ENCODE measurements around the gene APPBP2. TPM values are rescaled to one million over a fixed set of nuclear protein-coding genes. Genes with fewer than 3 reads are reported as not detected.

Gene APPBP2
- total RNA-seq, 1 experiment from 2014 or later = 32.5 TPM

DNA sequence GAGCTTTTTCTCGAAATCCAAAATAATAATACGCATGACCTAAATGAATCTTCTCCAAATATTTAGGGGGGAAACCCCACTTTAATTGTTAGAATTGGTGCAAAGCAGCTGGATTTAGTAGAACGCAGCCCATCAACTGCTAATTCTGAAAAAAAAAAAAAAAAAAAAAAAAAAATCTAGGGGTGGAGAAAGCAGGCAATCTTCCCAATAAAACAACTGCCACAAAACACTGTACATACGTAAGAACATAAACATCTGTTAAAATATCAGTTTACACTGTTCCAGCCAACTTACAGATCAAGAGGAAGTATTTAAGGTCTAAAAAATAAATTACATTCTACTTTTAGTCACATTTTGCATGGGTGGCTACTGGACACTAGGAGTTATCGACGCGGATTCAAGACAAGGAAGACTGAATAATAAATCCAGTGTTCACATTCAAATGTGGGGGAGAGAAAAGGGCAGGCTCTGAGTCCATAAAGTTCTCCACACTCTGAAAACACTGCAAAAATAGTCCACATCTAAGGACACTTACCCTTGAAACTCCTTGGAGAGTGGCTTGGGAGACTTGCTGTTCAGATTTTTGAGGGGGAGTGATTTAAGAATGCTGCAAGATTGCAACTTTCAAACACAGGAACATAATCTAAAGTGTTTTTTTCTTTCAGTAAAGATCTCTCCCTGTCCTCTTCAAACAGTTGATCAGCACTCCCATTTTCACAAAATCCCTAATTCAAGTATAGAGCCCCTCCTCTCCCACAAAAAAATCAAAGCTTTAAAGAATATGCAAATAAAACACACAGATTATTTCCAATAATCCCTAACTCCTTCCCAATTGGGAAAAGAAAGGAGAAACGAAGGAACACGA is 1.3 kb downstream of the APPBP2 start:
- ChIA-PET CTCF (no interaction called here), POLR2A (ENCODE audit: unreplicated experiment) (interaction anchor here (0.7 kb wide), 1 partner anchor 96 kb away, joined by 3 read pairs; no protein-coding TSS in a partner anchor)
- H4K20me1 ChIP-seq (ENCODE audit: insufficient read depth) = peaks cover 27% of the 10 kb centered on the region
- peak overlapping the region; percentile 90 for H3K4me2 ChIP-seq
- H3K27ac ChIP-seq = peak overlapping the region; percentile 83
- H3K9me3 ChIP-seq (ENCODE audit: insufficient read depth, low read depth) = no peaks in the 10 kb centered on the region
- peaks cover 75% of the 10 kb centered on the region for H3K79me2 ChIP-seq (ENCODE audit: low read depth)
- intact Hi-C loops (cut with micrococcal nuclease; ENCODE audit: unreplicated experiment) = loop anchor here (1.0 to 5.0 kb wide), 2 partner anchors 47 to 78 kb away; partner anchors contain the start of gene PPM1D
- no TSS peak for BruUV-seq (replicated peaks)
- H3K4me1 ChIP-seq (replicated peaks; ENCODE audit: insufficient read depth) = peaks cover 11% of the 10 kb centered on the region
- peak overlapping the region; percentile 91 for H3K4me3 ChIP-seq
- no peaks in the 10 kb centered on the region for H3K9me2 ChIP-seq (ENCODE audit: insufficient read depth)
- no peak for DNase-seq
- H3K36me3 ChIP-seq (ENCODE audit: low read depth) = 0 out of 2 replicates have a peak, but pooled peaks cover 12% of the 10 kb centered on the region
- TF ChIP-seq CTCF (conservative IDR thresholded peaks at IDR 0.05) (no peak), EZH2 (IDR thresholded peaks at IDR 0.05; ENCODE audit: low read depth) (no peak)
- H3F3A ChIP-seq (ENCODE audit: insufficient read depth, low read depth) = 0 out of 2 replicates have a peak, but pooled peaks cover 3% of the 10 kb centered on the region
- peak overlapping the region; percentile 85 for H2AFZ ChIP-seq
- no peaks in the 10 kb centered on the region for H3K27me3 ChIP-seq (ENCODE audit: insufficient read depth, low read depth)

- ChIA-PET POLR2A (ENCODE audit: unreplicated experiment) (interaction anchor here (0.6 to 0.7 kb wide), 2 partner anchors 95 to 1947 kb away, joined by 3 read pairs; no protein-coding TSS in a partner anchor), CTCF (no interaction called here)
- Histone ChIP-seq H3K36me3 (ENCODE audit: low read depth) (peaks cover 17% of the 10 kb centered on the region; the same call in 1 of the 2 replicates), H2AFZ (no peak overlapping the region), H3K9me2 (ENCODE audit: insufficient read depth) (no peaks in the 10 kb centered on the region), H3K79me2 (ENCODE audit: low read depth) (peaks cover 82% of the 10 kb centered on the region), H3F3A (ENCODE audit: insufficient read depth, low read depth) (0 out of 2 replicates have a peak, but pooled peaks cover 3% of the 10 kb centered on the region), H3K4me2 (peak overlapping the region; percentile 90), H3K9me3 (ENCODE audit: insufficient read depth, low read depth) (no peaks in the 10 kb centered on the region), H4K20me1 (ENCODE audit: insufficient read depth) (peaks cover 31% of the 10 kb centered on the region), H3K4me1 (replicated peaks; ENCODE audit: insufficient read depth) (peaks cover 11% of the 10 kb centered on the region), H3K4me3 (peak overlapping the region; percentile 91), H3K27me3 (ENCODE audit: insufficient read depth, low read depth) (no peaks in the 10 kb centered on the region), H3K27ac (no peak overlapping the region)
- no TSS peak for BruUV-seq (replicated peaks)
- DNase-seq = no peak
- no peak for TF ChIP-seq CTCF (conservative IDR thresholded peaks at IDR 0.05)
- no peak for TF ChIP-seq EZH2 (IDR thresholded peaks at IDR 0.05; ENCODE audit: low read depth)
- intact Hi-C loops (cut with micrococcal nuclease; ENCODE audit: unreplicated experiment) = no loop called here
Measured at GRCh38 chr17:60523822-60524221, 2.2 kb downstream of the APPBP2 start.

GRCh38 chr17:60522889-60523626 is 3.0 kb downstream of the APPBP2 start:
- H3K9me3 ChIP-seq (ENCODE audit: insufficient read depth, low read depth) = no peaks in the 10 kb centered on the region
- TF ChIP-seq EZH2 (IDR thresholded peaks at IDR 0.05; ENCODE audit: low read depth) = no peak
- no peak for TF ChIP-seq CTCF (conservative IDR thresholded peaks at IDR 0.05)
- CTCF ChIA-PET = interaction anchor here (0.5 kb wide), 1 partner anchor 257 kb away, joined by 3 read pairs; no protein-coding TSS in a partner anchor
- peaks cover 11% of the 10 kb centered on the region for H3K4me1 ChIP-seq (replicated peaks; ENCODE audit: insufficient read depth)
- H2AFZ ChIP-seq = no peak overlapping the region
- H3K4me3 ChIP-seq = no peak overlapping the region
- peaks cover 87% of the 10 kb centered on the region for H3K79me2 ChIP-seq (ENCODE audit: low read depth)
- H3K27ac ChIP-seq = no peak overlapping the region
- BruUV-seq (replicated peaks) = TSS peak; percentile 3
- H4K20me1 ChIP-seq (ENCODE audit: insufficient read depth) = peaks cover 31% of the 10 kb centered on the region
- peak overlapping the region; percentile 90 for H3K4me2 ChIP-seq
- no peak for DNase-seq
- POLR2A ChIA-PET (ENCODE audit: unreplicated experiment) = interaction anchor here (0.6 kb wide), 1 partner anchor 1947 kb away, joined by 3 read pairs; no protein-coding TSS in a partner anchor
- peaks cover 17% of the 10 kb centered on the region; the same call in 1 of the 2 replicates for H3K36me3 ChIP-seq (ENCODE audit: low read depth)
- 0 out of 2 replicates have a peak, but pooled peaks cover 3% of the 10 kb centered on the region for H3F3A ChIP-seq (ENCODE audit: insufficient read depth, low read depth)
- intact Hi-C loops (cut with micrococcal nuclease; ENCODE audit: unreplicated experiment) = no loop called here
- no peaks in the 10 kb centered on the region for H3K9me2 ChIP-seq (ENCODE audit: insufficient read depth)
- H3K27me3 ChIP-seq (ENCODE audit: insufficient read depth, low read depth) = no peaks in the 10 kb centered on the region

All from PC-9 (cell line).